ENCODE measurements around the gene MDM2.
"Not testable (repeated sequence)": the region's sequence is repeated elsewhere in the genome, so short reads cannot be mapped to it uniquely, and the experiment has no call there.

Gene MDM2

DNA sequence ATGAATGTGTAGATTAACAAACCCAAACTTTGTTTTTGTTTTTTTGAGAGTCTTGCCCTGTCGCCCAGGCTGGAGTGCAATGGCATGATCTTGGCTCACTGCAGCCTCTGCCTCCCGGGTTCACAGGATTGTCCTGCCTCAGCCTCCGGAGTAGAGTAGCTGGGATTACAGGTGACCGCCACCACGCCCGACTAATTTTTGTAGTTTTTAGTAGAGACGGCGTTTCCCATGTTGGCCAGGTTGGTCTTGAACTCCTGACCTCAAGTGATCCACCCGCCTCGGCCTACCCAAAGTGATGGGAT, 752 bp upstream of the MDM2 start:
- DNase-seq: not testable (repeated sequence)

DNA sequence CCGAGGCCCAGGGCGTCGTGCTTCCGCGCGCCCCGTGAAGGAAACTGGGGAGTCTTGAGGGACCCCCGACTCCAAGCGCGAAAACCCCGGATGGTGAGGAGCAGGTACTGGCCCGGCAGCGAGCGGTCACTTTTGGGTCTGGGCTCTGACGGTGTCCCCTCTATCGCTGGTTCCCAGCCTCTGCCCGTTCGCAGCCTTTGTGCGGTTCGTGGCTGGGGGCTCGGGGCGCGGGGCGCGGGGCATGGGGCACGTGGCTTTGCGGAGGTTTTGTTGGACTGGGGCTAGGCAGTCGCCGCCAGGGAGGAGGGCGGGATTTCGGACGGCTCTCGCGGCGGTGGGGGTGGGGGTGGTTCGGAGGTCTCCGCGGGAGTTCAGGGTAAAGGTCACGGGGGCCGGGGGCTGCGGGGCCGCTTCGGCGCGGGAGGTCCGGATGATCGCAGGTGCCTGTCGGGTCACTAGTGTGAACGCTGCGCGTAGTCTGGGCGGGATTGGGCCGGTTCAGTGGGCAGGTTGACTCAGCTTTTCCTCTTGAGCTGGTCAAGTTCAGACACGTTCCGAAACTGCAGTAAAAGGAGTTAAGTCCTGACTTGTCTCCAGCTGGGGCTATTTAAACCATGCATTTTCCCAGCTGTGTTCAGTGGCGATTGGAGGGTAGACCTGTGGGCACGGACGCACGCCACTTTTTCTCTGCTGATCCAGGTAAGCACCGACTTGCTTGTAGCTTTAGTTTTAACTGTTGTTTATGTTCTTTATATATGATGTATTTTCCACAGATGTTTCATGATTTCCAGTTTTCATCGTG, 612 bp downstream of the MDM2 start:
- peak; percentile 90 for DNase-seq

DNA sequence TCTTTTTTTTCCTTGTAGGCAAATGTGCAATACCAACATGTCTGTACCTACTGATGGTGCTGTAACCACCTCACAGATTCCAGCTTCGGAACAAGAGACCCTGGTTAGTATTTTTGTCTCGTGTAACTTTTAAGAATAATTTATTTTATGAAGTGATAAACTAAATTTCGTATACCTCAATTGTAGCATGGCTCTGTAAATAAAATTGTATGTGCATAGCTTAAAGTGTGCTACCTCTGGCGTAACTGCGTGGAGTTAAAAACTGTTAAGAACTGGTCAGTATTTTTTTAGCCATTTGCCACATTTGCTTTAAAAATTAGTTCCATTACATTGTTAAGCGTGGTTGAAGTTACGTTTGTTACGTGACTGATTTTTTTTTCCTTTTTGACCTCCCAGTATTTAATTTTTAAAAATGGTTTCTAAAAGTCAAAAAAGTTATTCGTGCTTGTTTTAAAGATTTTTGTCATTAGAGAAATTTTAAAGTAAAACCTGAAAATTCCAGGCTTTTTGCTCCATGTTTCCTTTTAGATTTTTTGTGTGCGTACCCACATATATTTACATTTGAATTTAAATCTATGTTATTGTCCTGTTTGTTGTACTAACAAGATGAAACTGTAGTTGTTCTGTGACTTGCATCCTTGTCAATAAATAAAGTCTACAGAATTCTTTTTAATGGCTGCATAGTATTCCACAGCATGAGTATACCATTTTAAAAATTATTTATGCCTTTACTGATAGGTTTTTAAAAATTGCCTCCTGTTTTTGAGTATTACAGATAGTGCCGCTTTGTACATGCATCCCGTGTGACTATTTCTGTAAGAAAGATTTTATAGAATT, 1.4 kb downstream of the MDM2 start:
- DNase-seq: no peak

DNA sequence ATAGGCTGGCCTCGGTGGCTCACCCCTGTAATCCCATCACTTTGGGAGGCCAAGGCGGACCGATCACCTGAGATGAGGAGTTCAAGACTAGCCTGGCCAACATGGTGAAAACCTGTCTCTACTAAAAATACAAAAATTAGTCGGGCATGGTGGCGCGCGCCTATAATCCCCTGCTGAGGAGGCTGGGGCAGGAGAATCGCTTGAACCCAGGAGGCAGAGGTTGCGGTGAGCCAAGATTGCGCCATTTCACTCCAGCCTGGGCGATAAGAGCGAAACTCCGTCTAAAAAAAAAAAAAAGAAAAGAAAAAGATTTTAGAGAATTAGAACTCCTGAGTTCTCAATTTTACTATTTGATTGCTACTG, 2.0 kb downstream of the MDM2 start:
- DNase-seq: not testable (repeated sequence)

DNA sequence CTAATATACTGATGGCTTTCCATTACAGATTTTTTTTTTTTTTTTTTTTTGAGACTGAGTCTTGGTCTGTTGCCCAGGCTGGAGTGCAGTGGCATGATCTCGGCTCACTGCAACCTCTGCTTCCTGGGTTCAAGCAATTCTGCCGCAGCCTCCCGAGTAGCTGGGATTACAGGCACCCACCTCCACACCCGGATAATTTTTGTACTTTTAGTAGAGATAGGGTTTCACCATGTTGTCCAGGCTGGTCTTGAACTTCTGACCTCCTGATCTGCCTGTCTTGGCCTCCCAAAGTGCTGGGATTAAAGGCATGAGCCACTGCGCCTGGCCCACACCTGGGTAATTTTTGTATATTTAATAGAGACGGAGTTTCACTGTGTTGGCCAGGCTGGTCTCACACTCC, 3.6 kb downstream of the MDM2 start:
- not testable (repeated sequence) for DNase-seq

DNA sequence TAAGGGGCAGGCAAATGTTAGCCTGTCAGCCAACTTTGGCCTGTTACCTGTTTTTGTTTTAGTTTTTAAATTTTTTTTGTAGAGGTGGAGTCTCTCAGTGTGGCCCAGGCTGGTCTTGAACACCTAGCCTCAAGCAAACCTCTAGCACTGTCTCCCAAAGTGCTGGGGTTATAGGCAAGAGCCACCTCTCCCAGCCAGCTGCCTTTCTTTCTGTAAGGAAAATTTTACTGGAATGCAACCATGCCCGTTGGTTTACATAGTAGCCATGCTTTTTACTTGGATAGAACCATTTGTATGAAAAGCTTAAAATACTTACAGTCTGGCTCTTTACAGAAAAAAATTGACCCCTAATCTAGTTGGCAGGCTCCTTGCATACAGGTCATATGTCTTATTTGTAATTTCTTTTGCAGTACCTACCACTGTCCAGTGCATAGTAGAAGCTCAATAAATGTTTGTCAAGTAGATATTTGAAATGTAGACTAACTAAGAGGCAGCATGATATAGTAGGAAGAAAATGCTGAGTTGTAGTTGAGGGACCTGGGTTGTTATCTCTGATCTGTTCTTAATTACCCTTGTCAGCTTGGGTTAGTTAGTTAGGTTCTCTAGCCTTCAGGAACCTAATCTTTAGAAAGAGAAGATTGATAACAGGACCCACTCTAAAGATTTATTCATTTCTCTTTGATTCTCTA, 4.7 kb downstream of the MDM2 start:
- DNase-seq: peak; percentile 28

DNA sequence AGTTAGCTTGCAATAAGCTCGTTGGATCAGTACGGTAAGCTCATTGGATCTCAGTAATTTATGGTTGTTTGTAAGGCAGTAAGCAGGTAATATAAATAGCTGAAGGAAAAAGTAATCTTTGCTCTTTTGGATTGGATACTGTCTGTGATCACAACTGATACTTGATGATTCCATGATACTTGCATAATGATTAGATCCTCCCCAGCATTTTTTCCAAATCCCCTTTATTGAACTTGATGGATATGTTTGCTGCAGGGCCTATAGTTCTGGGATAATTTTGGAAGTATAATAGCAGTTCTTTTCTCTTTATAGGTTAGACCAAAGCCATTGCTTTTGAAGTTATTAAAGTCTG, 5.2 kb downstream of the MDM2 start:
- no peak for DNase-seq

DNA sequence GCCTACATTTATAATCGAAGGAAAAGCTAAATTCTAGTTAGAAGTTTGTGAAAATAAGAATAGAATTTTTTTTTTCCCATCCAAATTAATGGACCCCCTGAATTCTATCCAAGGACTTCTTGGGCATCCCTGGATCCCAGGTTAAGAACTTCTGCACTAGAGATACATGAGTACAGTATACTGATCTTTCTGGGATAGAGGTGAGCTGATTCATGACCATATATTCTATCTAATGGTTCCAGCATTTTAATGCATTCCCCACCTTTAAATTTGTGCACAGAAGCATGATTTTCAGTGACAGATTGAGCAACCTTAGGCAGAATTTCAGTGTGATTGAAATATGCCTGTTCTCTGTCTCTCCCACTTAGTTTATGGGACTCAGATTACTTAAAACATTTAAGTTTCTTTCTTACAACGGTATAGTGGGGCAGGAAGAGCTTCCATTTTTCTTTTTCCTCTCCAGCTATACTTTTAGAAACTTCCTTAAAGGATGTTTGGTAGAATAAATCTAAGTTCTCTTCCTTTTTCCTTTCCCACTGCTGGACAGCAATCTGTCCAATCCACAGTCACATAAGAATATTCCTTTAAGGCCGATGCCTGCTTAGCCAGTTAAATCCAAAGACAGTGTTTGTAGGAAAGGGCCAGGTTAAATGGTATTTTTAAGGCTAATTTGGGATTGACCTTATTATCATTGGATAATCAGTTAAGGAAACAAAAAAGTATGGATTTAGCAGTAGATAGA, 6.7 kb downstream of the MDM2 start:
- no peak for DNase-seq

DNA sequence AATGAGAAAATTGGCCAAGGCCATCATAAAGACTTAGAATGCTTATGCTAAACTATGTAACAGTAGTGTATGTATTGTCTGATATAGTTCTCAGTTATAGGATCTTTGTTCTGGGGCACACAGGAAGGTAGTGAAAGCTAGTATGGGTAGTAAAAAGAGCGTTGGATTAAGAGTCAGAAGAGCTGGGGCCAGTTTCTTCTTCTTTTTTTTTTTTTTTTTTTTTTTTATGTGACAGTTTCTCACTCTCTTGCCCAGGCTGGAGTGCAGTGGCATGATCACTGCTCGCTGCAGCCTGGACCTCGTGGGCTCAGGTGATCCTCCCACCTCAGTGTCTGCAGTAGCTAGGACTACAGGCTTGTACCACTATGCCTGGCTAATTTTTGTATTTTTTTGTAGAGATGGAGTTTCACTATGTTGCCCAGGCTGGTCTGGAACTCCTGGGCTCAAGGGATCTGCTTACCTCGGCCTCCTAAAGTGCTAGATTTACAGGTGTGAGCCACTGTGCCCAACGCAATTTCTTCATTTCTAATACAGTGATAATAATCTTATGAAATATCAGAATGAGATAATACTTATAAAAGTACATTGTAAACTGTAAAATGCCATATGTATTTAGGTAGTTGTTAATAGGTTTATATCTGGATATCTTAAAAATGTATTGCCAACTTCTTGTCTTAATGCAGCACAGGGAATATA, 7.4 kb downstream of the MDM2 start:
- DNase-seq: no peak

DNA sequence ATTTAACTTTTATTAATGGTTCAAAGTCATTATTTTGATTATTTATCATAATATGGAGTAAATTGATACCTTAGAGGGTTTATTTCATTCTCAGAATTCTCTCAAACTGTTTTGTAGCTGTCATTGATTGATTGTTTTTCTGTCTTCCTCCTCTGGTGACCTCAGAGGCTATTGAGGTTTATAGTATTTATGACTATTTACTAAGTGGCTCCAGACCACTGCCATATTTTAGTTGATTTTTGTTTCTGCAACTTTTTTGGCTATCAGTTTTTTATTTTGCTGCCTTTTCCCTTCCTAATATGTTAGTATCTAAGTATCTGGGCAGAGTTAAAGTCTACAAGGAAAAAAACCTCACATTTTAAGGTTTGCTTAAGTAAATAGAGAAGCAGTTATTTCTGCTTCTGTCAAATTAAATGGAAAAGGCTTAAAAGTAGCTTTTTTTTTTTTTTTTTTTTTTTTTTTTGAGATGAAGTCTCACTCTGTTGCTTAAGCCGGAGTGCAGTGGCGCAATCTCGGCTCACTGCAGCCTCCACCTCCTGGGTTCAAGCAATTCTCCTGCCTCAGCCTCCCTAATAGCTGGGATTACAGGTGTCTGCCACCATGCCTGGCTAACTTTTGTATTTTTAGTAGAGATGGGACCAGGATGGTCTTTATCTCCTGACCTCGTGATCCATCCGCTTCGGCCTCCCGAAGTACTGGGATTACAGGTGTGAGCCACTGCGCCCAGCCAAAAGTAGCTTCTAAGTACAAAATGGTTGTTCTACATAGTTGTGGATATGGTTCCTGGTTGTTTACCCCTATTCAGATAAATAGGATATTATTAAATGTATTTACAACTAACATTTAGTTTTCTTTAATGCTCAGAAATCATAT, 8.2 kb downstream of the MDM2 start:
- DNase-seq: no peak

DNA sequence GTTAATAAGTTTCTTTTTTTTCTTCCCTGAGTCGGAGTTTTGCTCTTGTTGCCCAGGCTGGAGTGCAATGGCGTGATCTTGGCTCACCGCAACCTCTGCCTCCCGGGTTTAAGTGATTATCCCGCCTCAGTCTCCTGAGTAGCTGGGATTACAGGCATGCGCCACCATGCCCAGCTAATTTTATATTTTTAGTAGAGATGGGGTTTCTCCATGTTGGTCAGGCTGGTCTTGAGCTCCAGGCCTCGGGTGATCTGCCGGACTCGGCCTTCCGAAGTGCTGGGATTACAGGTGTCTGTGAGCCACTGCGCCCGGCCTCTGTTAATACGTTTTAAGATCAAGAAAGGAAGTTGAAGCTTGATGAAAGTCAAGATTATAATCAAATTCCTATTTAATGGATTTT, 11.5 kb downstream of the MDM2 start:
- DNase-seq: not testable (repeated sequence)

DNA sequence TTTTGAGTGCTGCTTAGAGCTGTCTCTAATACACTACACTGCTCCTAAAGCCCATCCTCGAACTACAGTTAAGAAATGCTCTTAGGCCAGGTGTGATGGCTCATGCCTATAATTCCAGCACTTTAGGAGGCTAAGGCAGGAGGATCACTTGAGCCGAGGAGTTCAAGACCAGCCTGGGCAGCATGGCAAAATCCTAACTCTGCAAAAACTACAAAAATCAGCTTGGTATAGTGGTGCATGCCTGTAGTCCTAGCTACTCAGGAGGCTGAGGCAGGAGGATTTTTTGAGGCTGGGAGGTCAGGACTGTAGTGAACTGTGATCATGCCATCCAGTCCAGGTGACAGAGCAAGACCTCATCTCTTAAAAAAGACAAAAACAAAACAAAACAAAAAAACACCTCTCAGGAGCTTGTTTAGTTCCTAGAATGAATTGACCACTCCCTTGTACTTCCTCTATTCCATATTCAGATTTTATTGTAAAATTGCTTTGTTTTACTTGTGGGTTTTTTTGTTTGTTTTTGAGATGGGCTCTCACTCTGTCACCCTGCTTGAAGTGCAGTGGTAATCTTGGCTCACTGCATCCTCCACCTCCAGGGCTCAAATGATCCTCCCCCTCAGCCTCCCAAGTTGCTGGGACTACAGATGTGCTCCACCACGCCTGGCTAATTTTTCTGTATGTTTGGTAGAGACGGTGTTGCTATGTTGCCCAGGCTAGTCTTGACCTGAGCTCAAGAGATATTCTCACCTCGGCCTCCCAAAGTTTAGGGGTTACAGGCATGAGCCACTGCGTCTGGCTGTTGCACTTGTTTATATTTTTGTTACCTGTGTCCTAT, 13.6 kb downstream of the MDM2 start:
- no peak for DNase-seq

DNA sequence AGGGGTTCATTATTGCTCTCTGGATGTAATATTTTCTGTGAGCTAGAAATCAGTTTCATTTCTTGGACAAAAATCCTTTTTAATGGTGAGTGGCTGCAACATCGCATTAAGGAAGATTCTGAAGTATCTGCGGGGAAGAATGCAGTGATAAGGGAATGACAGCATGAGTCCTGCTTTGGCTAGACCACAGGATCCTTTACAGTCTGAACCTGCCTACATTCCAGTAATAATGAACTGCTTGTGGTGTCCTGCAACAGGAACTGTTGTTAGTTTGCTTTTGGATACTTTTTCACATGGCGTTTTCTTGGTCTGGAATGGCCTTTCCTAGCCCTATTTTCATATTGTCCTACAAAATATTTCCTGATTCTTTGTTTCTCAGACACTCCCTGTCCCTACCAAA, 15.7 kb downstream of the MDM2 start:
- no peak for DNase-seq

DNA sequence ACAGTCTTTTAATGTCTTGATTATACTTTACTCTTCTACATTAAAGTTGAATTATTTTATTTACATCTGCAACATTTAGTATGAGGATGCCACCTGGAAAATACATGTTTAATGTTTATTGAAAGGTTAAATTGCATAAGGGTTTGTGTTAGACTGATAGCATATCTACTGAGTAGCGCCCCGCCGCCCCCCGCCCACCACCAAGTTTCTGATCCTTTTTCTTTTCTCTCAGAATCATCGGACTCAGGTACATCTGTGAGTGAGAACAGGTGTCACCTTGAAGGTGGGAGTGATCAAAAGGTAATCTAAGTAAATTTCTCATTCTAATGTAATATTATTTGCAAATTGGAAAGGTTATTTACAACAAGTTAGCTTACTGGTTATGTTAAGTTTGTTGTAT, 16.2 kb downstream of the MDM2 start:
- DNase-seq: no peak

DNA sequence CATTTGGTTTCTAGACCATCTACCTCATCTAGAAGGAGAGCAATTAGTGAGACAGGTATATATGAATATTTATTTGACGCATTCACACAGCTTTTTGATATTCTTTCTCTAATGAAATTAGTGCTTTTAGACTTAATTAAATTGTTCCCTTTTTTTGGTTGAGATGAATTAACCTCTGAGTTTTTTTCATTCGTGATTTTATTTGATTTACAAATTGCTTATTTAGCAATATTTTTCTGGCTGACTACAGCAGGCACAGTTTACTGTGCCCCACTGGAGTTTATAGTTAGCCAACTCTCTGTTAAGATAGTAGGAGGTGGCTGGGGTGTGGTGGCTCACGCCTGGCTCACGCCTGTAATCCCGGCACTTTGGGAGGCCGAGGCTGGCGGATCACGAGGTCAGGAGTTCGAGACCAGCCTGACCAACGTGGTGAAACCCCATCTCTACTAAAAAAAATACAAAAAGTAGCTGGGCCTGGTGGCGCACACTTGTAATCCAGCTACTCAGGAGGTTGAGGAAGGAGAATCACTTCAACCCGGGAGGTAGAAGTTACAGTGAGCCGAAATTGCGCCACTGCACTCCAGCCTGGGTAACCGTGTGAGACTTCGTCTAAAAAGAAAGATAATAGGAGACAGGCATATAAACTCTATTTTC, 16.7 kb downstream of the MDM2 start:
- DNase-seq: no peak

DNA sequence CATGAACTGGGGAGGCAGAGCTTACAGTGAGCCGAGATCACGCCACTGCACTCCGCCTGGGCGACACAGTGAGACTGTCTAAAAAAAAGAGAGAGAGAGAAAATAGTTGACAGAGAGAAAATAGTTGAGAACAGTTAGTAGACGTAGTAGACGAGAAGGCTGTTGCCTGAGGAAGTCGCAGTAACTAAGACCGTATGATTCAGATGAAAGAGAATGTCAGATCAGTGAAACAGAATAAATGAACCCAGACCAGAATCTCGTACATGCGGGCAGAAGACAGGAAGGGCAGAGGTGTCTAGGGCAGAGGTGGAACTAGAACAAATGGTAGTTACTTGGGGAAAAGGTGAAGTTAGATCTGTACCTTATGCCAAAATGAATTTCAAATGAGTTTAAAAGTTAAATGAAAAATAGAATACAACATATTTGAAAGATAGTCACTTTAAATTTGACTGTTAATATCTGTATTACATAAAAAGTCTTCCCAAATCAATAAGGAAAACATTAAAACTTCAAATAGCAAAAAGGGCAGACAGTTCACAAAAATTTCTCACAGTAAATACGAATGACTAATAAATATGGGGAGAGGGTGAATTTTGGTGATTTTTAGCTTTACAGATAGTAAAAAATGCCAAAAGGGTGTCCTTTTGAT, 17.7 kb downstream of the MDM2 start:
- no peak for DNase-seq

DNA sequence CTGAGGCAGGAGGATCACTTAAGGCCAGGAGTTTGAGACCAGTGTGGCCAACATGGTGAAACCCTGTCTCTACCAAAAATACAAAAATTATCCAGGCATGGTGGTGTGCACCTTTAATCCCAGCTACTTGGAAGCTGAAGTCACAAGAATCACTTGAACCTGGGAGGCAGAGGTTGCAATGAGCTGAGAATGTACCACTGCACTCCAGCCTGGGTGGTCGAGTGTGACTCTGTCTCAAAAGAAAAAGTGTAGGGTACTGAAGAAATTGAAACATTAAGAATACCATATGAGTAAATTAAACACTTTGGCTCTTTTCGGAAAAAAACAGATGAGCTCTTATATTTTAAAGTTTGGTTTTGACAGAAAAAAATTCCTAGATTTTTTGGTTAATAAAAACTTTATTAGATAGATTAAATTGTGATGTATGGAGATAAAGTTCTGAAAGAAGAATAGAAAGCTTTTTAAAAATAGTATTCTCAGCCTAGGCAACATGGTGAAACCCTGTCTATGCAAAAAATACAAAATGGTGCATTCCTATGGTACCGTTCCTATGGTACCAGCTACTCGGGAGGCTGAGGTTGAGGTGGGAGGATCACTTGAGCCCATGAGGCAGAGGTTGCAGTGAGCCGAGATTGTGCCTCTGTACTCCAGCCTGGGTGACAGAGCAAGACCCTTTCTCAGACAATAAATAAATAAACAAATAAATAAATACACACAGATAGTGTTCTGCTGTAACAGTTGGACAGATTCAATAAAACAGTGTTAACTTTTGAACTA, 20.1 kb downstream of the MDM2 start:
- DNase-seq: no peak

DNA sequence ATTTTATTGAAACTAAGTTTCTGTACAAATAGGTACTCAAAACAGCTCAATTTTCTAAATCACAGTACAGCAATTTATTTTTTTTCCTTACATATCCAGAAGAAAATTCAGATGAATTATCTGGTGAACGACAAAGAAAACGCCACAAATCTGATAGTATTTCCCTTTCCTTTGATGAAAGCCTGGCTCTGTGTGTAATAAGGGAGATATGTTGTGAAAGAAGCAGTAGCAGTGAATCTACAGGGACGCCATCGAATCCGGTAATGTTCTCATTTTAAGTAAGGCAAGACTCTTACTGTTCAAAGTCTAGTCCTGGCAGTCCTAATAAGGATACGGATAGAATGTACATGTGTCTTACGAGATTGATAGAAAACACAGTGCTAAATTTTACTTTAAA, 20.7 kb downstream of the MDM2 start:
- DNase-seq: no peak

DNA sequence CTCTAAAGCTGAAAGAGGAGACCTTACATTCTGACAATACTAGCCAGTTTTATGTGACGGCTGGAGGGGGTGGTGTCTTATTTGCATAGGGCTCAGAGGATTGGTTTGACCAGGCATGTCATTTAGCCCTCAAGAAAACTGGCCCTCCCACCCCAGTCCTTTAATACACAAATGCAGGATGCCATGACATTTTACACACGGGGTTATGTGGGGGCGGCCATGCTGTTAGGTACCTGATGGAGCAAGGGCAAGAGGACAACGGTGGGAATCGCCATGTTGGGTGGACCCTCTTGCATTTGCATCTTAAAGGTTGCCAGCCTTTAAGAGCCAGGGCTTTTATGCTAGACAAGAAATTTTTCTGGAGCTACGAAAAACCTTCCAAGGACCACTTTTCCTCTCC, 23.3 kb downstream of the MDM2 start:
- DNase-seq: no peak
